NCI-H2171 treated with DMSO at 0.1 percent for 48 hours (cell line): ENCODE results near the gene ZDHHC9.

Experiments used
- DNase-seq: peaks from one replicate; lab custom pipeline; 2025; lab: John Stamatoyannopoulos, UW

ZDHHC9 gene

DNA sequence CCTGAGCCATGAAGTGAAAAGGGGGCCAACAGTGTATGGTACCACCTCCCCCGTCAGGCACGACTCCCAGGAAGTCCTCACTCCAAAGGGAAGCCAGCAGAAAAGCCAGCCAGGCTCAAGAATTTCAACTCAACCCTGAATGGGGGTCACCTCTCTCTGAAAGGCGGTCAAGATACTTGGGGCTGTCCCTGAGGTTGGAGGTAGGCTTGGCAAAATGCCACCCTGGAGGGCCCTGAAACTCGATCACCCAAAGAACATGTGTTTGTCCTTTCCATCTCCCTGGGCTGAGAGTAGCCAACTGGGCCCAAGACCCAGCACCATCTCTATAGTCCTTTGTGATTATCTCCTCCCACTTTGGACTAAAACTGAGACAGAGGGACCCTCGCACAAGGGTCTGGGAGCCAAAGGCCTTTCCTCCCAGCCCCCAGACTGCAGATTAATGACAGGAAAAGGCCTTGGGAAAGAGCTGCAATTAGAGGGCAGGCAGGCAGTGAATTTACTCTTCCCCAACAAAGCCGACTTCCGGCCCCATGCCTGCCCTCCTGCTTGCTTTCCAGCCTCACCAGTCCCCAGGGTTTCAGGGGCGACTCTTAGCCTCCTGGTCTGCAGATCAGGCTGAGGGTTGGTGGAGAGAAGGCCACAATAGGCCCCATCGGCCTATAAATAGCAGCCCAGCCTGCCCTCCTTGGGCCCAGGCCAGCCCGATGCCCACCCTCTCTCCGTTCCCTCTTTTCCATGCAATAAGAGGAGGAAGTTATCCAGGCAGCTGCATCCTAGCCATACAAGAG is 58.3 kb downstream of the ZDHHC9 start:
- no peak for DNase-seq

GRCh38 chrX:129784371-129784770 is 59.3 kb downstream of the ZDHHC9 start:
- no peak for DNase-seq

DNA sequence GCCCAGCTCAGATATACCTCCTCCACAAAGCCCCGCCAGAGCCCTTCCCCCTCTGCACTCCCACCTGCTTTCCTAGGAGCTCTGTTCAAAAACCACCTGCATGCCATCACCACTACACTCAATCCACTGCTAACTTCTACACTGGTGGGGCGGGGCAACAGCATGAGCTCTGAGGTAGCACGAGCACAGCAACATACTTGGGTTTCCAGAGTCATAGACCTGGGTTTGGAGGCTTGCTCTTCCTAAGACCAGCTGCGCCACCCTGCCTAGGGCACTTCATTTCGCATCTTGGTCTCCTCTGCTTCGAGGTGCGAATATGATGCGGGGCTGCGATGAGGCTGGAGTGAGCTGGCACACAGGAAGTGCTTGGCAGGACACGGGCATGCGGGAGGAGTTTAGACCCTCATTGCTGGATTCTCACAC is 60.4 kb downstream of the ZDHHC9 start:
- no peak for DNase-seq

DNA sequence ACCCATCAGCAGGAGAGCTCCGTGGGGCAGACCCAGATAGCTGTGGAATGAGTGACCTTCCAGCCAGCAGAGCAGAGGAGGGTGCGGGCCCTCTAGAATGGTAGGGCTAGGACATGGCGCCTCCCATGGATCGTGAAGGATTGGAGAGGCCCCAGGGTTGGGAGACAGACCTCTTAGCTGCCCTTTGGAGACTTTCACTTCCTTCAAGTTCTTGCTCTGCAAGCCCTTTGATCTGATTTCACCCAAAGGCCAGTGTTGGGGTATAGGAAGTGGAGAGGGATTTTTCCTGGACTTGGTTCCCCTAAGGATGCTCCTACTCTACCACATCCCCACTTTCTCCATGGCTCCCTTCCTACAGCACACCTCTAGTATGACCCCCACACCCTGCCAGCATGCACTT is 61.0 kb downstream of the ZDHHC9 start:
- no peak for DNase-seq

- no peak for DNase-seq
Observed at GRCh38 chrX:129781680-129782495, 61.8 kb downstream of the ZDHHC9 start.

DNA sequence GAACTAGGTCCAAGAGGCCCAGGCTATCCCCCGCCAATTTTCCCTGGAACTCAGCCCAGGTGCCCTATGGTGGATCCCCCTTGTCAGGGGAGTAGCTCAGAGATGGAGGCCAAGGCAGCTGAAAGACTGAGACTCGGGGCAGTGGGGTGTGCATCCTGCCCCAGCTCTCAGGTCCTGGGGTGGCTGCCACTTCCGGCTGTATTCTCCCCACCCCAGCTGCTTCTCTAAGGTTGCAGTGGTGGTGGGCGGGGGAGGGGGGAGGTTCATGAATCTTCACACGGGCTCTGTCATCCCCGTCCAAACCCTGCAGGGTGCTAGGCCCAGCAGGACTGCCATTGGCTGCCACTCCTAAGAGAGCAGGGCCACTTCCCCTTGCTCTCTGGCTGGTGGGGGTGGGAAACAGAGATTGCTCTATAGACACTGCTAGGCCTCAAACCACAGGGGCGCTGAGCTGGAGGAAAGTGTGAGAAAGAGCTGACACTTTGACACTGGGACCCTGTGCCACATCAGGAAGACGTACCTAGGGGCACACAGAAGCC is 62.5 kb downstream of the ZDHHC9 start:
- DNase-seq, result no peak

DNA sequence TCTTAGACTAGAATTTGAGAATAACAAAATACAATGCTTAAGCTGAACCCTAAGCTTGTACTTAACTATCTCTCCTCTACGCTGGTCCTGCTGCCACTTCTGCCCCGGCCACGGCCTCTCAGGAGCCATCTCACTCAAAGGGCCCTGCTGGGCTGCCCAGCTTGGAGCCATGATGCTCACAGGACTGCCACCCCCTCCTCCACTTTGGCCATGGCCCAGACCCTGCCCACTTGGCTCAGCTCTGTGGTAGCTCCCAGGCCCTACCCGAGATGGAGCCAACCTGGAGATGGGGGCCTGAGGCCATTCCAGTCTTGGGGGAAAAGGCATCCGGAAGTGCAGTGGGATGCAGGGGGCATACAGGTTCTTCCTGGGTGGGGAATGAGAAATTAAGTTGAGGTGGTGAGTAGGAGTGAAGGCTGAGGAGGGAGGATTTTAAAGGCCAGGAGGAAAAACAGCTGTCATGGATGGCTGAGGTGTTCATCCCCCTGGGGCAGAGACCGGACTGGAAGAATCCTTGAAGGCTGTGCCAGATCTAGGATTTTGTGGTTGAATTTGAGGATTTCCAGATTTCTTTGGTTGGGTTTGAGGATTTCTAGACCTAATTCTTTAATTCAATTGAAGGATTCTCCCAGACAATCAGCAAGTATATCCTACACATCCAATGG is 63.1 kb downstream of the ZDHHC9 start:
- no peak for DNase-seq

- DNase-seq, result no peak
Observed at GRCh38 chrX:129779747-129780146, 63.9 kb downstream of the ZDHHC9 start, which contains the start of gene SASH3. Gene SASH3, plus strand, starts transcription at chrX:129779949. Its CDS starts 149 bp downstream, at chrX:129780098.

- no peak for DNase-seq
Observed at GRCh38 chrX:129779086-129779672, 64.5 kb downstream of the ZDHHC9 start.

DNA sequence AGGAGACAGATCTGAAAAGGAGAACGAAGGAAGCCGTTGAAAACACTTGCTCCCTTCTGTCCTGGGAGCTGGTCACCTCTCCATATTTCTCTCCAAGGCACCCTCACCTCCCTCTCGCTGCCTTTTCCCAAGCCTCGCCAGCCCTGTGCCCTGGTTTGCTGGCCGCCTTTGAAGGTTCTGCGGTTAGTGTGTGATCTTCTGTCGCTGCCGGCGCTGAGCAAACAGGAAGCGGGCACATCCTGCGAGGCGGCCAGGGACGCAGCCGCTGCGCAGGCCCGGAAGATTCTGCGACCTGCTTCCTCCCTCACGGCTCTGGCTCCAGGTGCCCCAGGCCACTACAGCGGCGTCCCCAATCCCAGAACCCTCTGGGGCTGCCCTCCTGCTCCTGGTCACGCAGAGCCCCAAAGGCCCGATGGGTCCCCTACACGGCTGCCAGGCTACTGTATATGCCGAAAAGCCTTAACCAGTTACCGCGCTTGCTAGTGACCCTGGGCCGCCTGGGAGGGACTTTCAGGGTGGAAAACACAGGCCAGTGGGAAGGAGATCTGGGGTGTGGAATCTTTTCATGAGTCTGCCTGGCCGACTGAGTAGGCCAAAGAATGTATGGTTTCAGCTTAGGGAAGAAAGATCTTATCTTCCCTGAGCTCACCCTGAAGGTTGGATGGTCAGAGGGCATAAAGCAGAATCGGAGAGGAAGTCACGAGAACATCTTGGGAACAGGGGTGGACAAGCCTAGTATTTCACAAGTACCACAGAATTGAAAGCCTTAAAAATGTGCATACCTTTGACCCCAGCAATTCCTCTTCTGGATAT is 66.3 kb downstream of the ZDHHC9 start:
- DNase-seq, result no peak

GRCh38 chrX:129773649-129774458 is 69.8 kb downstream of the ZDHHC9 start:
- no peak for DNase-seq

DNA sequence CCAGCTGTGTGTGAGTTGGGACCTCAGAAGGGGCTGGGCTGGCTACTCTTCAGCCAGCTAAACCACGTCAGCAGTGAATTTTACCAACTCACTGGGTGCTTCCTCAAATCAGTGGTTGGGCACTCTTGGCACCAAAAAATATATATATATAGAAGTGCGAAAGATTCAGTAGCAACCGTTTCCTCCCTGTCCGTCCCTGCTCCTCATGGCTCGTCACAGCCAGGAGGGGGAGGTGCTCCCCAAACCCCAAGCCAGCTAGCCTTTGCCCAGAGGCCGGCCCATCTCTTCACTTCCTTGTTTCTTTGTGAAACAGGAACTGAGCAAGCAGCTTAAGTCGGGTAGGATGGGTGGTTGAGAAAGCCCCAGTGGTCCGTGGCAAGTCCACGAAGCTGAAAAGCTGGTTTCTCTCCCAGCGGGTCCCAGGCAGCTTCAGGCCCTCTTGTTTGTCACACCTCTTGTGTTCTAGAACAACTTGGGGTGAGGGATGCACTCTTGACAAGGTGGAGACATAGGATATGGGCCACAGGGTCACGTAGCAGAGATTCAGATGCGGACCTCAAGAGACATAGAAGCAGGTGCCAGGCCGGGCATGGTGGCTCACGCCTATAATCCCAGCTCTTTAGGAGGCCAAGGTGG is 70.8 kb downstream of the ZDHHC9 start:
- no peak for DNase-seq

GRCh38 chrX:129771266-129771995 is 72.3 kb downstream of the ZDHHC9 start:
- DNase-seq, result no peak

GRCh38 chrX:129769467-129770154 is 74.1 kb downstream of the ZDHHC9 start:
- no peak for DNase-seq

- no peak for DNase-seq
Observed at GRCh38 chrX:129768586-129769466, 74.9 kb downstream of the ZDHHC9 start.

DNA sequence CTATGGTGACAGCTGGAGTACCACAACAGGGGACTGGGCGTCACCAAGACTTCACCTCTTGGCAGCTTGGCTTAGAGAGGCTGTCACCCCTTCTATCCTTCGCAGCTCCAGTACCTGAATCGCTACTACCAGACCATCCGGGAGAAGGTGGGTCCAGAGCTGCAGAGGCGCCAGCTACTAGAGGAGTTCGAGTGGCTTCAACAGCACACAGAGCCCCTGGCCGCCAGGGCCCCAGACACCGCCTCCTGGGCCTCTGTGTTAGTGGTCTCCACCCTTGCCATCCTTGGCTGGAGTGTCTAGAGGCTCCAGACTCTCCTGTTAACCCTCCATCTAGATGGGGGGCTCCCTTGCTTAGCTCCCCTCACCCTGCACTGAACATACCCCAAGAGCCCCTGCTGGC is 75.5 kb downstream of the ZDHHC9 start:
- no peak for DNase-seq

GRCh38 chrX:129763666-129764065 is 80.0 kb downstream of the ZDHHC9 start:
- DNase-seq, result no peak
